Measurements from ENCODE around the gene PIAS1.

The PIAS1 gene

DNA sequence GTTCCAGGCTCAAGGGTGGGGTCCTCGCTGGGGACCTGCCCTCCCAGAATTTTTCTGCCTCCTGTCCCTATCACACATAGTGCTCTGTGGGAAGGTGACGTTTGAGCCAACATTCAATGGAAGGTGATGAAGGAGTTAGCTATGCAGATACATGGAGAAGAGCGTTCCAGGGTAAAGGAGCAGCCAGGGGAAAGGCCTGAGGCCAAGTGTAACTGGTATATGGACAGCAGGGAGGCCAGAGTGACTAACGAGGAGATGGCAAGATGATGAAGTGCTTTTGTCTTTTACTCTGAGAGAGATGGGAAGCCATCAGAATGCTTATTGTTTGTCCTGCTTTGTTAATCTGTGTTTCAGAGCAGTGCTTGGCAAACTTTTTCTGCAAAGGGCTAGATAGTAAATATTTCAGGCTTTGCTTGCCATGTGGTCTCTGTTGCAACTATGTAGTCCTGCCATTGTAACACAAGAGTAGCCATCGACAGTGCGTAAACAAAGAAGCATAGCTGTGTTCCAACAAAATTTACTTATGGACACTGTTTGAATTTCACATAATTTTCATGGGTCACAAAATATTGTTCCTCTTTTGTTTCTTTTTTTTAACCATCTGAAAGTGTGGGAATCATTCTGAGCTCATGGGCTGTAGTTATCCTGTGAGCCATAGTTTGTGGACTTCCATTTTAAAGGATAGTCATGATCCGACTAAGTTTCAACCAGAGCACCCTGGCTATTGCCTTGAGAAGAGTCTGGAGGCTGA is 25.8 kb upstream of the PIAS1 start:
- Mint-ChIP-seq H3K4me1 (peaks cover 33% of the 10 kb centered on the region), H3K4me3 (no peak overlapping the region), H3K27ac (no peak overlapping the region), H3K36me3 (no peaks in the 10 kb centered on the region), H3K27me3 (peaks cover 8% of the 10 kb centered on the region), H3K9me3 (no peaks in the 10 kb centered on the region)
- no peak for ATAC-seq

DNA sequence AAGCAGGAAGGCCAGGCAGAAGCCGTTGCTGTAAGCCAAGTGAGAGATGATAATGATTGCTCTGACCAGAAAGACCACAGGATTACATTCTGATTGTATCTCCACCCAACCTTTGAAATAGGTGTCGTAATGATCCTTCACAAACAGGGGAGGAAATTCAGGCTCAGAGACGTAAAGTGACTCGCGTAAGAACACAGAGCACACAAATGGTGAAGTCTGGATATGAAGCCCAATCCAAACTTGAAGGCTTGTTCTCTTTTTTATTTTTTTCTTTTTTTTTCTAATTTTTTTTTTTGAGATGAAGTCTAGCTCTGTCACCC is 25.3 kb upstream of the PIAS1 start:
- Mint-ChIP-seq H3K27me3 (peaks cover 8% of the 10 kb centered on the region), H3K4me3 (no peak overlapping the region), H3K36me3 (no peaks in the 10 kb centered on the region), H3K9me3 (no peaks in the 10 kb centered on the region), H3K4me1 (peaks cover 37% of the 10 kb centered on the region), H3K27ac (no peak overlapping the region)
- ATAC-seq = no peak

DNA sequence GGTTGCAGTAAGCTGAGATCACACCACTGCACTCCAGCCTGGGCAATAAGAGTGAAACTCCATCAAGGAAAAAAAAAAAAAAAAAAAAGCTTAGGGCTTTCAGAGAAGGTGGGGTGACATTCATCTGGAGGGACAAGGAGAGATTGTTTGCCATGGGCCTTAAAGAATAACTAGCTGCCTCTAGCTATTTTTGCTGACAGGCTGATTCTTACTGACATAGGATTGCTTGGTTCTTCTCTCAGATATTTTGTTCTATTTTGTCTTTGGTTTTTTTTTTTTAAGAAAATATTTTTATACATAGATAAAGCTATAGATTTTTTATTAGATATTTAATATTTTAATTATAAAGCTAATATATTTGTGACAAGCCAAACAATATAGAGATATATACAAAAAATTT is 24.2 kb upstream of the PIAS1 start:
- Mint-ChIP-seq H3K9me3 (no peaks in the 10 kb centered on the region), H3K27ac (no peak overlapping the region), H3K4me3 (no peak overlapping the region), H3K4me1 (peaks cover 37% of the 10 kb centered on the region), H3K27me3 (peaks cover 14% of the 10 kb centered on the region), H3K36me3 (no peaks in the 10 kb centered on the region)
- ATAC-seq = no peak

DNA sequence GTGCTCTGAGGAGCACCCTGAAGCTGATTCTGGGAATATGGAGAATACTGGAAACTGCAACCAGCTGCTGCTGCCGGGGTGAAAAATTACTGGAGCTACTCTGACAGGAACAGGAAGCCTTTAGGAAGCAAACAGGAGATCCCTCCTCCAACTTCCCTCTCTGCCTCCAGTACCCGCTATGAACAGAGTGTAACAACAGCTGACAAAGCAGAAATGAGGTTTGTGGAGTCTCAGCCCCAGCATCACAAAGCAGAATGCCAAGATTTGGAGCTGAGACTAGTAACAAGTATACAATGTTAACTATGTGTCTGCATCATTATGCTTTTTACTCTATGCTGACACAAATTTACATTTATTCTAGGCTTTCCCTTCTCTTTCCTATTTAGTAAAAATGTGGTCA is 22.7 kb upstream of the PIAS1 start:
- Mint-ChIP-seq H3K27ac (no peak overlapping the region), H3K4me3 (no peak overlapping the region), H3K36me3 (no peaks in the 10 kb centered on the region), H3K9me3 (no peaks in the 10 kb centered on the region), H3K4me1 (peaks cover 32% of the 10 kb centered on the region), H3K27me3 (peaks cover 29% of the 10 kb centered on the region)
- no peak for ATAC-seq

DNA sequence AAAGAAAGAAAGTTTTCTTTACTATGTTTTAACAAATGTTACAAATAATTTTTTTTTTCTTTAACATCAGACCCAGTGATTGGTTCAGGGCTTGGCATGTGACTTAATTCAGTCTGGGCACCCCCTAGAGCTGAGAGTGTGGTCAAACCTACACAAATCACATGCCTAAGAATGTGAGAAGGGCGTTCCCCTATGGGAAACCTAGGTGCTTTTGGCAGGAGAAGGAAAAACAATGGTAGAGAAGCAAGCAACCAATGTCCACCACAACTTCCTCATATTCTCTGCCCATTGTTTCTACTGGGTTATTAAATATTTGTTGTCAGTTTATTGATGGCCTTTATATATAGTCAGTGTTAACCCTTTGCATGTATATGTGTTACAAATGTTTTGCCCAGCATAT is 21.4 kb upstream of the PIAS1 start:
- Mint-ChIP-seq H3K27me3 (peaks cover 42% of the 10 kb centered on the region), H3K9me3 (no peaks in the 10 kb centered on the region), H3K4me1 (peaks cover 30% of the 10 kb centered on the region), H3K36me3 (peaks cover 11% of the 10 kb centered on the region), H3K4me3 (no peak overlapping the region), H3K27ac (peak overlapping the region; percentile 55)
- ATAC-seq = peak; percentile 88

DNA sequence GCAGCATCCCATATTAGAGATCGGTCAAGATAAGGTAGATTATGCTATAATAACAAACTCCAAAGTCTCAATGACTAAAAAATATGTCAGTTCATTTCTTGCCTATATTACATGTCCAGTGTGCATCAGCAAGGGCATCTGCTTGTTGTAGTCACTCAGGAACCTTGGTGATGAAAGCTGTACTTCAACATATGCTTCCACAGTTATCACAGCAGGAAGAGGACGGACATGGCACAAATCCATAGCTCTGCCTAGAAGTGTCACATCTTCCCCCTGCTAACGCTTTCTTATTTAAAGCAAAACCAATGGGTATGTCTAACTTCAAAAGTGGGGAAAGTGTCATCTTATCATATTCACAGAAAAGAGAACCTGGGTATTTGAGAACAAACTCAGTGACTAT is 20.0 kb upstream of the PIAS1 start:
- no peaks in the 10 kb centered on the region for H3K9me3 Mint-ChIP-seq
- peaks cover 13% of the 10 kb centered on the region for H3K36me3 Mint-ChIP-seq
- no peak overlapping the region for H3K4me3 Mint-ChIP-seq
- H3K27ac Mint-ChIP-seq = no peak overlapping the region
- ATAC-seq = no peak
- H3K27me3 Mint-ChIP-seq = peaks cover 56% of the 10 kb centered on the region
- peaks cover 30% of the 10 kb centered on the region for H3K4me1 Mint-ChIP-seq

DNA sequence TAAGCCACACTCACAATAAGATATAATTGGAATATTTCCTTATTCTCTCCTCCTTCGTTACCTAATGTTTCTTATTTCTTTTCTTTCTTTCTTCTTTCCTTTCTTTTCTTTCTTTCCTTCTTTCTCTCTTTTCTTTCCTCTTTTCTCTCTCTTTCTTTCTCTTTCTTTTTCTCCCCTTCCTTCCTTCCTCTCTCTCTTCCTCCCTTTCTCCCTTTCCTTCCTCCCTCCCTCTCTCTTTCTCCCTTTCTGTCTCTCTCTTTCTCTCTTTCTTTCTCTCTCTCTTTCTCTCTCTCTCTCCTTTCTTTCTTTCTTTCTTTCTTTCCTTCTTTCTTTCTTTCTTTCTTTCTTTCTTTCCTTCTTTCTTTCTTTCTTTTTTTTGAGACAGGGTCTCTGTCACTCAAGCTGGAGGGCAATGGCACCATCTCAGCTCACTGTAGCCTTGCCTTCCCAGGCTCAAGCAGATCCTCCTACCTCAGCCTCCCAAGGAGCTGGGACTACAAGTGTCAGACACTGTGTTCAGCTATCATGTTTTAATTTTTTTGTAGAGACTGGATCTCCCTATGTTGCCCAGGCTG is 19.3 kb upstream of the PIAS1 start:
- no peak for ATAC-seq
- peaks cover 30% of the 10 kb centered on the region for H3K4me1 Mint-ChIP-seq
- H3K27ac Mint-ChIP-seq = peak overlapping the region; percentile 20
- H3K4me3 Mint-ChIP-seq = no peak overlapping the region
- peaks cover 13% of the 10 kb centered on the region for H3K36me3 Mint-ChIP-seq
- peaks cover 3% of the 10 kb centered on the region for H3K9me3 Mint-ChIP-seq
- H3K27me3 Mint-ChIP-seq = peaks cover 63% of the 10 kb centered on the region

DNA sequence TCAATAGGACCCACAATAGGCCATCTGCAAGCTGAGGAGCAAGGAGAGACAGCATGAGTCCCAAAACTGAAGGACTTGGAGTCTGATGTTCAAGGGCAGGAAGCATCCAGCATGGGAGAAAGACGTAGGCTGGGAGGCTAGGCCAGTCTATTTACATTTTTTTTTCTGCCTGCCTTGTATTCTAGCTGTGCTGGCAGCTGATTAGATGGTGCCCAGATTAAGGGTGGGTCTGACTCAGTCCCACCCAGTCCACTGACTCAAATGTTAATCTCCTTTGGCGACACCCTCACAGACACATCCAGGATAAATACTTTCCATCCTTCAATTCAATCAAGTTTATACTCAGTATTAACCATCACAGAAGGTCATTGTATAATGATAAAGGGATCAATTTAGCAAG is 15.9 kb upstream of the PIAS1 start:
- no peak for ATAC-seq
- Mint-ChIP-seq H3K27ac (no peak overlapping the region), H3K4me1 (peaks cover 5% of the 10 kb centered on the region), H3K9me3 (peaks cover 9% of the 10 kb centered on the region), H3K4me3 (no peak overlapping the region), H3K36me3 (peaks cover 13% of the 10 kb centered on the region), H3K27me3 (peaks cover 58% of the 10 kb centered on the region)

DNA sequence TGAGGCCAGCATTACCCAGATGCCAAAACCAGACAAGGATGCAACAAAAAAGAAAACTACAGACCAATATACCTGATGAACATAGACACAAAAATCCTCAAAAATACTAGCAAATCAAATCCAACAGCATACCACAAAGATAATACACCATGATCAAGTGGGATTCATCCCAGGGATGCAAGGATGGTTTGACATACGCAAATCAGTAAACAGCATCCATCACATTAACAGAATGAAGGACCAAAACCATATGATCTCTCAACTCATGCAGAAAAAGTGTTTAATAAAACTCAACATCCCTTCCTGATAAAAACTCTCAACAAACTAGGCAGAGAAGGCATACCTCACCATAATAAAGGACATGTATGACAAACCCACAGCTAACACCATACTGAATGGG is 14.0 kb upstream of the PIAS1 start:
- no peak overlapping the region for H3K27ac Mint-ChIP-seq
- peaks cover 50% of the 10 kb centered on the region for H3K27me3 Mint-ChIP-seq
- ATAC-seq = no peak

DNA sequence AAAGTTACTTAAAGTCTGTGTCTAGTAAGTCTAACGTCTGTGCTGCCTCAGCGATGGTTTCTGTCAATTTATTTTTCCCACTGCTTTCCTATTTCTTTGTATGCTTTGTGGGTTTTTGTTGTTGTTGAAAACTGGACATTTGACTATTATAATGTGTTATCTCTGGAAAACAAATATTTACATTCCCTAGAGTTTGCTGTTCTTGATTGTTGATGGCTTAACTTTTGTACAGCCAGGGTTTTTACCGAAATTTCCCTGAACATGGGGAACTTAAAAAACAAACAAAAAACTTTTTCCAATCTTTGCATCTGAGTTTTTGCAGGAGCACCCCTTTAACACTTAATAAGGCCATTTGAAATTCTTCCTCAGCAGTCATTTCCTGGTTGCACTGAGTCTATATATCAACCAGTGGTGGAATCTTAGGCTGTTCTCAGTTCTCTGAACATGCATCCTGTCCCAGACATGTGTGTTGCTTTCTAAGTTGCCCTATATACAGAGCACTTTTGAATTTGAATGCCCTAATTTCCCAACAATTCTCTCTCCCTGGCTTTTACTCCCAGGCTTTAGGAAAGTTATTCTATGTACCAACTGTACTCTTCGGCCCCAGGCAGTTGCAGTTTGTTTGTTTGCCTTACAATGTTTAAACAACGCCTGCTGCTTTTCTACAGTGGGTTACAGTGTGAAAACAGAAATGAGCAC is 11.8 kb upstream of the PIAS1 start:
- H3K9me3 Mint-ChIP-seq = peaks cover 9% of the 10 kb centered on the region
- no peak for ATAC-seq
- no peak overlapping the region for H3K4me3 Mint-ChIP-seq
- no peak overlapping the region for H3K27ac Mint-ChIP-seq
- H3K4me1 Mint-ChIP-seq = no peaks in the 10 kb centered on the region
- peaks cover 11% of the 10 kb centered on the region for H3K36me3 Mint-ChIP-seq
- peaks cover 37% of the 10 kb centered on the region for H3K27me3 Mint-ChIP-seq

More for the DNA sequence above, 14.0 kb upstream of the PIAS1 start:
- H3K4me1 Mint-ChIP-seq = no peaks in the 10 kb centered on the region
- peaks cover 13% of the 10 kb centered on the region for H3K36me3 Mint-ChIP-seq
- no peak overlapping the region for H3K4me3 Mint-ChIP-seq
- peaks cover 9% of the 10 kb centered on the region for H3K9me3 Mint-ChIP-seq

DNA sequence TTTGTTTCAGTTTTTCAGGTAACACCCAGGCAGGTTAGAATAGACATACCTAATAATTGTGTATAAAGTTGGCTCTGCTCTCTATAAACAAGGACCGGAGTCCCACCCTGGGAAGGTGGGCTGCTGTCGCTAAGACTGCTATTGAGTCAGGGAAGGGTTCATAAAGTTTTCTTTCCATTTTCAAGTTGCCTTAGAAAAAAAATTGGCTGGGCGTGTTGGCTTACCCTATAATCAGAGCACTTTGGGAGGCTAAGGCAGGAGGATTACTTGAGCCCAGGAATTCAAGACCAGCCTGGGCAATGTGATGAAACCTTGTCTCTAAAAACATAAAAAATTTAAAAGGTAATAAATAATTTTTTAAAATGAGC is 11.3 kb upstream of the PIAS1 start:
- ATAC-seq = no peak
- H3K27me3 Mint-ChIP-seq = peaks cover 32% of the 10 kb centered on the region
- H3K9me3 Mint-ChIP-seq = peaks cover 9% of the 10 kb centered on the region
- no peaks in the 10 kb centered on the region for H3K4me1 Mint-ChIP-seq
- peaks cover 6% of the 10 kb centered on the region for H3K36me3 Mint-ChIP-seq
- H3K4me3 Mint-ChIP-seq = no peak overlapping the region
- no peak overlapping the region for H3K27ac Mint-ChIP-seq

DNA sequence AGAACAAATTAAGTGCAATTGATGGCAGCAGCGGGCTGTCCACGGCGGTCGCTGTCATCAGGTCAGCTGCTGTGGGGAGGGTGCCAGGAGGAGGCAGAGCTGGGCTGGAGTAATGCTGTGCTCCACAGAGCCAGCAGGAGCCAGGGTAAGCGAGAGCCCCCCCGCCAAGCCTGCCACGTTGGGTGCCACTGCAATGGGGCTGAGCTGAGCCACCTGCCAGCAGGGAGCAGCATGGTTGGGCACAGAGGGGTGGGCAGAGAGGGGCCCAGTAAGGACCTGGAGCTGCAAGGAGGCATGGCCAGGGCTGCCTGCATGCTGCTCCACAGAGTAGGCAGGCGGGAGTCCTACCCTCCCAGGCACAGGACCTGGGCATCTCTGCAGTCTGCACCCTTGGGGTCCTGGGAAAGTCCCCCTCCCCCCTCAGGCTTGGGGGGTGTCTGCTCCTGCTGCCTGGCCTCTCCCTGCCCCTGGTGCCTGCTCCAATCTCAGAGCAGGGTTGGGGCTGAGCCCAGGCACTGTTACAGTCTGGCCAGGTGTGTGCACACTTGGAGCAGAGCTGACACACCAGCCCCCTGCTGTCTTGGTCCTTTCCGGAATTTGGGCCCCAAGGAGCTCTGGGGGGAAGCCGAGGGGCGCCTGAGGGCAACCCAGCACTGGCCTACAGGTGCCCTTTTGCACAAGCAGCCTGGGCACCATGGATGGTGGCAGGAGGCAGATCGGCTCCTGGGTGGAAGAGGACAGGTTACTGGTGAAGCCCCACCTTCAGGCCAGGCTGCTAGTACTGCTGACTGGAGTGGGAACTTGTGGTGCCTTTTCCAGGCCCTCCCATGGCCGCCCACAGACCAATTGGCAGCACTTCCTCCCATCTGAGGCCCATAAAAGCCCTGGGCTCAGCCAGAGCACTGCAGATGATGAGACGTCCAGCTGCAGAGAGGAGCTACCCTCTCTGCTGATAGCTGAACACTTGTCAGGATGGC is 8.5 kb upstream of the PIAS1 start:
- Mint-ChIP-seq H3K4me1 (no peaks in the 10 kb centered on the region), H3K27ac (no peak overlapping the region), H3K4me3 (no peak overlapping the region), H3K27me3 (peaks cover 8% of the 10 kb centered on the region), H3K9me3 (no peaks in the 10 kb centered on the region), H3K36me3 (peaks cover 5% of the 10 kb centered on the region)
- no peak for ATAC-seq

DNA sequence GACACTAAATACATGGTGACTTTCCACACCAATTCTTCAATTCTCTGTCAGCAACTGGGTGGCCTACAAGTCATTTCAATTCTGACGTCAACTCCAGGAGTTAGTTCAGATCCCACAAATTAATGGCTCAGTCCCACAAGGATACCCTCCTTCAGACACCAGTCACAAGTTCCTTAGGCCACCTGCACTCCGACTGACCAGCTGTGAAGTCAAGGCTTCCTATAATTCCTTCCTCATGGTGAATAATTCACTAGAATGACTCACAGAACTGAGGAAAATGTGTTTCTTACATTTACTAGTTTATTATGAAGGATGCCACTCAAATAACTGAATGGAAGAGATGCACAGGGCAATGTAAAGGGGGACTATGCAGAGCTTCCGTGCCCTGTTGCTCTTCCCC is 6.3 kb upstream of the PIAS1 start:
- no peak overlapping the region for H3K27ac Mint-ChIP-seq
- H3K36me3 Mint-ChIP-seq = peaks cover 5% of the 10 kb centered on the region
- no peaks in the 10 kb centered on the region for H3K4me1 Mint-ChIP-seq
- H3K9me3 Mint-ChIP-seq = no peaks in the 10 kb centered on the region
- H3K27me3 Mint-ChIP-seq = peaks cover 8% of the 10 kb centered on the region
- no peak for ATAC-seq
- H3K4me3 Mint-ChIP-seq = no peak overlapping the region

DNA sequence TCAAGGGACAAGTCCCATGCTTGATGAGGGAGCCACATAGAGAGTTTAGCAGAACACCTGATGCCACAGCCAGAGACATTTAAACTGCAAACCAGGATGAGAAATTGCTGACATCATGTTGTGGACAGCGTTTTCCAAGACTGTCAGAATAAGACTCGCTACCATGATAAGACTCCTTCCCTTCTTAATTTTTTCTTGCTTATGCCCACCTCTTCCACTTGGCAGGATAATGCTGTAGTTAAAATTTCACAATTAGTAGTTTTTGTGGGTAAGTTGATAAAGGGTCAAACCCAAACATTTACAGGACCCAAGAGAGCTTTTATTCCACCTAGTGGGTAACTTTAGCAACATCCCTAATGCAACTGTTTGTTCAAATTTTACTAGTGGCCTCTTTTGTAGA is 3.0 kb upstream of the PIAS1 start:
- Mint-ChIP-seq H3K27me3 (peaks cover 8% of the 10 kb centered on the region), H3K4me3 (no peak overlapping the region), H3K27ac (no peak overlapping the region), H3K9me3 (no peaks in the 10 kb centered on the region), H3K36me3 (peaks cover 5% of the 10 kb centered on the region), H3K4me1 (peaks cover 19% of the 10 kb centered on the region)
- no peak for ATAC-seq

DNA sequence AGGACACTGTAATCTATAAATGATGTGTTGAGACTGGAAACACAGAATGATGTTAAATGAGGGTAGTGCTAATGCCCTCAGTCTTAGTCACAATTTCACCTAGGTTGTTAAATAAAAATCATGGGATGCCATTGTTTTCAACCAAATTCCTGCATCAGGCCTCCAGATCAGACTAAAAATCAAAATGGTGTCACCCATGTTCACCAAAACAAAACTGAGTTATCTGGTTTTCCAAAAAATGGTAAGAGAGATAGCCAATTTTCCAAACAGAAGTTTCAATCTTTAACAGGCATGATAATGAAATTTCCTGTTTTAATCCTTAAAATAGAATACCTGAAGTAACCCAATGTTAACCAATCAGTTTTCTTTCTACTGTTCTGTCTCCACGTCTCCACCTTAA is 2.2 kb upstream of the PIAS1 start:
- Mint-ChIP-seq H3K9me3 (no peaks in the 10 kb centered on the region), H3K4me1 (peaks cover 27% of the 10 kb centered on the region), H3K4me3 (no peak overlapping the region), H3K27me3 (peaks cover under 1% of the 10 kb centered on the region), H3K36me3 (no peaks in the 10 kb centered on the region), H3K27ac (no peak overlapping the region)
- no peak for ATAC-seq
